Fibroblast of lung (primary cell): ENCODE measurements around the gene CXCL17. TPM values are rescaled to one million over a fixed set of nuclear protein-coding genes. Genes with fewer than 3 reads are reported as not detected.

Source experiments
- DNase-seq, 2 donors: peaks; one replicate each; pipeline versions ENCODE4 v3.0.0 to v3.0.0-alpha.2; 2010; ENCODE audit warnings: low read depth in 2 of 2
- H2AFZ ChIP-seq: 2 replicates; pipeline ENCODE4 v1.5.1; 2012; ENCODE audit warnings: low read length, control low read depth, inconsistent platforms
- H3K27ac ChIP-seq: 2 replicates; pipeline ENCODE4 v1.5.1; 2011; ENCODE audit warnings: low read length, control low read depth; ENCODE audit not compliant: insufficient read depth
- H3K27me3 ChIP-seq: 2 replicates; pipeline ENCODE4 v1.5.1; 2011; ENCODE audit warnings: mild to moderate bottlenecking, low read length; ENCODE audit not compliant: control insufficient read depth, insufficient read depth
- H3K36me3 ChIP-seq: 2 replicates; pipeline ENCODE4 v1.5.1; 2011; ENCODE audit warnings: low read length; ENCODE audit not compliant: control insufficient read depth, insufficient read depth
- H3K4me1 ChIP-seq: 2 replicates; pipeline ENCODE4 v1.5.1; 2011; ENCODE audit warnings: low read length; ENCODE audit not compliant: control insufficient read depth, insufficient read depth; ENCODE audit errors: extremely low read depth
- H3K4me2 ChIP-seq: 2 replicates; pipeline ENCODE4 v1.5.1; 2011; ENCODE audit warnings: low read length, control low read depth; ENCODE audit not compliant: insufficient read depth; ENCODE audit errors: extremely low read depth
- H3K4me3 ChIP-seq, 4 experiments: fragments of 200-600 bp in 1 of 4; sonication (generic) in 1 of 4; replicated peaks in 1 of 4; 2 replicates each; pipeline ENCODE4 v1.5.1; 2011 to 2016; ENCODE audit warnings: low read length in 4 of 4, low read depth in 3 of 4, mild to moderate bottlenecking in 3 of 4, control low read depth in 2 of 4, inconsistent platforms in 1 of 4, mixed read lengths in 1 of 4; ENCODE audit not compliant: insufficient read depth in 1 of 4; ENCODE audit errors: control extremely low read depth in 1 of 4
- H3K79me2 ChIP-seq: 2 replicates; pipeline ENCODE4 v1.5.1; 2012; ENCODE audit warnings: mild to moderate bottlenecking, low read length, inconsistent platforms; ENCODE audit not compliant: control insufficient read depth, insufficient read depth
- H3K9ac ChIP-seq: 2 replicates; pipeline ENCODE4 v1.5.1; 2011; ENCODE audit warnings: mild to moderate bottlenecking, low read length, control low read depth; ENCODE audit not compliant: insufficient read depth
- H3K9me3 ChIP-seq: 2 replicates; pipeline ENCODE4 v1.5.1; 2012; ENCODE audit warnings: low read depth, low read length; ENCODE audit not compliant: control insufficient read depth, insufficient read depth
- H4K20me1 ChIP-seq: 2 replicates; pipeline ENCODE4 v1.5.1; 2011; ENCODE audit warnings: low read length; ENCODE audit not compliant: control insufficient read depth, insufficient read depth; ENCODE audit errors: extremely low read depth
- CTCF ChIP-seq, 2 donors: IDR thresholded peaks in 1 of 2; conservative IDR thresholded peaks in 1 of 2; 1 replicate in 1 of 2; 2 replicates in 1 of 2; pipeline ENCODE4 v1.5.1; 2011 to 2012; ENCODE audit warnings: low read length in 2 of 2, control low read depth in 1 of 2, inconsistent platforms in 1 of 2, low read depth in 1 of 2, mild to moderate bottlenecking in 1 of 2
- EZH2 ChIP-seq: IDR thresholded peaks from 2 replicates; pipeline ENCODE4 v1.5.1; 2012; ENCODE audit warnings: low read length, control low read depth, mild to moderate bottlenecking; ENCODE audit errors: missing control alignments
- polyA plus RNA-seq, 2 donors: library from polyadenylated mRNA; depleted of rRNA in 1 of 2; stranded (reverse) in 1 of 2; unstranded in 1 of 2; fragments of >200 nt; gene quantifications; 2 replicates each; pipeline ENCODE4 v1.2.1, GENCODE V29; 2011 to 2012; ENCODE audit warnings: missing spikeins in 1 of 2
- total RNA-seq: library from RNA; depleted of rRNA; stranded (reverse); fragments of >200 nt; gene quantifications from 2 replicates; pipeline ENCODE4 v1.2.1, GENCODE V29; 2014

CXCL17 gene
- total and polyA plus RNA-seq, 2 donors (not counting 1 experiment from before 2014, with no cell fraction given) = not detected

GRCh38 chr19:42412227-42412626 is 30.5 kb downstream of the CXCL17 start:
- no peak for DNase-seq
- Histone ChIP-seq H3K4me1 (no peaks in the 10 kb centered on the region), H3K79me2 (no peaks in the 10 kb centered on the region), H3K36me3 (no peaks in the 10 kb centered on the region), H3K27ac (no peak overlapping the region), H4K20me1 (no peaks in the 10 kb centered on the region), H3K4me2 (no peak overlapping the region), H3K27me3 (no peaks in the 10 kb centered on the region), H3K9me3 (no peaks in the 10 kb centered on the region), H3K9ac (no peak overlapping the region), H2AFZ (no peak overlapping the region), H3K4me3 (no peak overlapping the region)
- TF ChIP-seq CTCF (conservative IDR thresholded peaks at IDR 0.05 in 1 of 2, IDR thresholded peaks at IDR 0.05 in 1 of 2; ENCODE audit: low read depth in 1 of 2, low read length in 2 of 2) (no peak), EZH2 (no peak)

DNA sequence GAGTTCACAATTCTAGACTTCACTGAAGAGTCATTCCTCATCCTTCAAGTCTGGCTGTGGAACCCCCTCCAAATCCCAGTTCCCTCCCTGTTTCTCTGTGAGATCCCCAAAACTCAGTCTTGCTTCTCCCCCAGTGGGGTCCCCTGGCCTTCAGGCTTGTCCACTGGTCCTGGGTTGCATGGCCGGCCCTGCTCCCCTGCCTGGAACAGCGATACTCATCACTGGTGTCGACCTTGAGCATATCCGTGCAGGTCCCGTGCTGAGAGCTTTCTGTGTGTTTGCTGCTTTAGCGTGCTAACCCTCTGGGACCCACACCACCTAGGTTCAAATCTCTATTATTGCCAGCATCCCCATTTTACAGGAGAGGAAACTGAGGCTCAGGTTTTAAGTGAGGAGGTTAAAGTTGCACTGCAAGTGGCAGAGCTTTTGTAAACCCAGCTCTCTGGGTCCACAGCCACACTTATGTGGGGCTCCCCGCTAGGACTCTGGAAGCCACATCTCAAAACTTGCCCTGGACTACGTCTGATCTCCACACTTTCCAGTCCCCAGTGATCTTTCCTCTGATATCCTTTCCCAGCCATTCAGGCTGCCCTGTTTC is 31.1 kb downstream of the CXCL17 start:
- H3K36me3 ChIP-seq = no peaks in the 10 kb centered on the region
- DNase-seq = no peak
- no peak overlapping the region for H3K27ac ChIP-seq

DNA sequence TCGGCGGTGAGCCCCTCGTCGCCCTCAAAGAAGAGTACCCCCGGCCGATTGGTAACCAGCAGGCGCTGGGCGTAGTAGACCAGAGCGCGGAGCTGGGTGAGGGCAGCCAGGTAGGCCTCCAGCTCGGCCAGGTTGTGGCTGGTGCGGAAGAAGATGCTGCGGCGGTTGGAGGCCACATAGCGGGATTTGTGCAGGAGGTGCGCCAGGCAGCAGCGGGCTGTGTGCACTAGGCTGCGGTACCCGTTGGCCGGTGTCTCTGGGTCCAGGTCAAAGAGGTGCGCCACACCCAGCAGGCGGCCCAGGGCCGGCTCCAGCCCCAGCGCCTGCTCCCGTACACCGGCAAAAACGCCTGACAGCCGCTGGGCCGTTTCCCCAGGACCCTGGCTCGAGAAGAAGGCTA is 32.4 kb downstream of the CXCL17 start:
- Histone ChIP-seq H3K9ac (no peak overlapping the region), H3K36me3 (no peaks in the 10 kb centered on the region), H3K79me2 (no peaks in the 10 kb centered on the region), H3K4me1 (no peaks in the 10 kb centered on the region), H3K4me2 (no peak overlapping the region), H3K27me3 (no peaks in the 10 kb centered on the region), H3K27ac (no peak overlapping the region), H3K9me3 (no peaks in the 10 kb centered on the region), H3K4me3 (no peak overlapping the region), H4K20me1 (no peaks in the 10 kb centered on the region), H2AFZ (no peak overlapping the region)
- no peak for TF ChIP-seq EZH2
- TF ChIP-seq CTCF (conservative IDR thresholded peaks at IDR 0.05 in 1 of 2, IDR thresholded peaks at IDR 0.05 in 1 of 2; ENCODE audit: low read depth in 1 of 2, low read length in 2 of 2) = no peak
- no peak for DNase-seq

More for the DNA sequence above, 31.1 kb downstream of the CXCL17 start:
- no peaks in the 10 kb centered on the region for H3K9me3 ChIP-seq
- H3K79me2 ChIP-seq = no peaks in the 10 kb centered on the region
- H3K27me3 ChIP-seq = no peaks in the 10 kb centered on the region
- H3K4me3 ChIP-seq = no peak overlapping the region
- H4K20me1 ChIP-seq = no peaks in the 10 kb centered on the region
- no peak overlapping the region for H2AFZ ChIP-seq
- H3K4me2 ChIP-seq = no peak overlapping the region
- H3K9ac ChIP-seq = no peak overlapping the region
- TF ChIP-seq EZH2 (no peak), CTCF (conservative IDR thresholded peaks at IDR 0.05 in 1 of 2, IDR thresholded peaks at IDR 0.05 in 1 of 2; ENCODE audit: low read depth in 1 of 2, low read length in 2 of 2) (no peak)
- H3K4me1 ChIP-seq = no peaks in the 10 kb centered on the region
